HepG2 (cell line): ENCODE measurements around the gene GOLT1A. TPM values are rescaled to one million over a fixed set of nuclear protein-coding genes. Genes with fewer than 3 reads are reported as not detected.

Experiments used
- ZNF12 ChIP-seq: sonication (generic); formaldehyde crosslinking; IDR thresholded peaks from 2 replicates; pipeline ENCODE4 v1.5.0; 2020; ENCODE audit warnings: missing genetic modification reagents
- ZNF619 ChIP-seq: sonication (generic); formaldehyde crosslinking; IDR thresholded peaks from 2 replicates; pipeline ENCODE4 v1.4.0; 2020; ENCODE audit warnings: mild to moderate bottlenecking, missing genetic modification reagents
- ZNF773 ChIP-seq: sonication (generic); formaldehyde crosslinking; IDR thresholded peaks from 2 replicates; pipeline ENCODE4 v1.4.0; 2020; ENCODE audit warnings: missing genetic modification reagents, borderline replicate concordance
- polyA plus RNA-seq, 8 experiments: library from polyadenylated mRNA; depleted of rRNA in 3 of 8; stranded (reverse) in 7 of 8; unstranded in 1 of 8; fragments of >200 nt; fragmentation: Illumina TruSeq in 4 of 8; extraction: Trizol in 4 of 8; gene quantifications; 2 replicates each; pipeline versions ENCODE4 v1.2.1 to v1.2.3, GENCODE V29; 2011 to 2016; ENCODE audit warnings: low read depth in 4 of 8, missing spikeins in 1 of 8, mixed read lengths in 1 of 8; ENCODE audit not compliant: insufficient read depth in 1 of 8
- total RNA-seq, 5 experiments: library from RNA; depleted of rRNA; stranded (reverse); fragments of >200 nt; fragmentation: Illumina TruSeq; extraction: Trizol; gene quantifications; 2 replicates each; pipeline ENCODE4 v1.2.3, GENCODE V29; 2016; ENCODE audit warnings: low read depth in 1 of 5
- TF ChIP-seq, protein P1 (sequence below), 2 experiments: sonication (generic) in 1 of 2; formaldehyde crosslinking in 1 of 2; IDR thresholded peaks; 2 replicates each; pipeline versions ENCODE4 v1.4.0 to v1.6.1; 2016 to 2020; ENCODE audit warnings: borderline replicate concordance in 1 of 2, low read depth in 1 of 2, mild to moderate bottlenecking in 1 of 2, missing genetic modification reagents in 1 of 2
- TF ChIP-seq, protein P2 (sequence below): sonication (generic); formaldehyde crosslinking; IDR thresholded peaks from 2 replicates; pipeline ENCODE4 v1.4.0; 2020; ENCODE audit warnings: mild to moderate bottlenecking, missing genetic modification reagents, borderline replicate concordance
- TF ChIP-seq, protein P3 (sequence below): sonication (generic); formaldehyde crosslinking; IDR thresholded peaks from 2 replicates; pipeline ENCODE4 v1.5.1; 2020; ENCODE audit warnings: mild to moderate bottlenecking, missing genetic modification reagents, moderate library complexity
- TF ChIP-seq, protein P4 (sequence below): sonication (generic); formaldehyde crosslinking; IDR thresholded peaks from 2 replicates; pipeline ENCODE4 v1.8.0; 2022; ENCODE audit warnings: missing genetic modification reagents, mild to moderate bottlenecking, moderate library complexity, borderline replicate concordance
- TF ChIP-seq, protein P5 (sequence below): sonication (generic); formaldehyde crosslinking; IDR thresholded peaks from 2 replicates; pipeline ENCODE4 v1.8.0; 2022; ENCODE audit warnings: mild to moderate bottlenecking, missing genetic modification reagents; ENCODE audit not compliant: insufficient replicate concordance

Gene GOLT1A
- total and polyA plus RNA-seq, 2 of the 13 experiments (the other 11 are each of a cell fraction or from before 2014, with no cell fraction given), result 25.8 to 28.0 TPM

DNA sequence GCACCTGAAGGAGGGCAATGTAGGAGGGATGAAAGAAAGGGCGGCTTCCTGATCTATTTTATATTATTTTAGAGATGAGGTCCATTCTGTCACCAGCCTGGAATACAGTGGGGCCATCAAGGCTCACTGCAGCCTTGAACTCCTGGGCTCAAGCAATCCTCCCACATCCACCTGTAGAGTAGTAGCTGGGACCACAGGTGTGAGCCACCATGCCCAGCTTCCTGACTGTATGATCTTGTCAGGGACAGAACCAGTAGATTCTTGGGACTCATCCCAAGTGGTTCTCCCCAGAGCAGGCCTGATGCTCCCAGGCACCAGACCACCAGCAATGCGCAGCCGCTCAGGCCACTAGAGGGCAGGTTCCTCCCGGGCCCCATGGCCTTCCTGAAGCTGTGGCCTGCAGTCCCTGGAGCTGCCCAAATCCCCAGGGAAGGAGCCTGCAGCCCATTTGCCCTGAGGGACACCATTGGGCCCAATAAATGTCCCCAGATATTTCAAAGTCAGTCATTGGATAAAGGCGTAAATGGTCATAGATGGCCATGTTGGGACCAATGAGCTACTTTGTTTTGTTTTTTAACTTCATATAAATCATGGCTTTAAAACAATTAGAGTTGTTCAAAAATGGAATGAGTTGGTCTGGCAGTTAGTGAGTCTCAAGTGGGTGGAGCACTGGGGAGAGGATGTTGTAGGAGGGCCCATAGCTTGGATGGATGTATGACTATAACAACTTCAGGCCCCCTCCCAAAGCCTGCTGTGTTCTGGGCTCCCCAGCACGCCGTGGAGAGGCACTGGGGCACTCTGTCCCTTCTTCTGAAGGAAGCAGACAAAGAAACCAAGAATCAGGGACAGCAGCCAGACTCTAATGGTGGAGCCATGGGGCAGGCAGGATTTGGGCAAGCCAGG is 44.7 kb upstream of the GOLT1A start (continued):
- TF ChIP-seq, protein P1, sequence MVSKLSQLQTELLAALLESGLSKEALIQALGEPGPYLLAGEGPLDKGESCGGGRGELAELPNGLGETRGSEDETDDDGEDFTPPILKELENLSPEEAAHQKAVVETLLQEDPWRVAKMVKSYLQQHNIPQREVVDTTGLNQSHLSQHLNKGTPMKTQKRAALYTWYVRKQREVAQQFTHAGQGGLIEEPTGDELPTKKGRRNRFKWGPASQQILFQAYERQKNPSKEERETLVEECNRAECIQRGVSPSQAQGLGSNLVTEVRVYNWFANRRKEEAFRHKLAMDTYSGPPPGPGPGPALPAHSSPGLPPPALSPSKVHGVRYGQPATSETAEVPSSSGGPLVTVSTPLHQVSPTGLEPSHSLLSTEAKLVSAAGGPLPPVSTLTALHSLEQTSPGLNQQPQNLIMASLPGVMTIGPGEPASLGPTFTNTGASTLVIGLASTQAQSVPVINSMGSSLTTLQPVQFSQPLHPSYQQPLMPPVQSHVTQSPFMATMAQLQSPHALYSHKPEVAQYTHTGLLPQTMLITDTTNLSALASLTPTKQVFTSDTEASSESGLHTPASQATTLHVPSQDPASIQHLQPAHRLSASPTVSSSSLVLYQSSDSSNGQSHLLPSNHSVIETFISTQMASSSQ (IDR thresholded peaks at IDR 0.05; ENCODE audit: low read depth), result no peak
- TF ChIP-seq, protein P1 (CRISPR knock-in tag; IDR thresholded peaks at IDR 0.05; ENCODE audit: borderline replicate concordance), result peak; percentile 28; the same call in 1 of the 2 replicates
- TF ChIP-seq, protein P2, sequence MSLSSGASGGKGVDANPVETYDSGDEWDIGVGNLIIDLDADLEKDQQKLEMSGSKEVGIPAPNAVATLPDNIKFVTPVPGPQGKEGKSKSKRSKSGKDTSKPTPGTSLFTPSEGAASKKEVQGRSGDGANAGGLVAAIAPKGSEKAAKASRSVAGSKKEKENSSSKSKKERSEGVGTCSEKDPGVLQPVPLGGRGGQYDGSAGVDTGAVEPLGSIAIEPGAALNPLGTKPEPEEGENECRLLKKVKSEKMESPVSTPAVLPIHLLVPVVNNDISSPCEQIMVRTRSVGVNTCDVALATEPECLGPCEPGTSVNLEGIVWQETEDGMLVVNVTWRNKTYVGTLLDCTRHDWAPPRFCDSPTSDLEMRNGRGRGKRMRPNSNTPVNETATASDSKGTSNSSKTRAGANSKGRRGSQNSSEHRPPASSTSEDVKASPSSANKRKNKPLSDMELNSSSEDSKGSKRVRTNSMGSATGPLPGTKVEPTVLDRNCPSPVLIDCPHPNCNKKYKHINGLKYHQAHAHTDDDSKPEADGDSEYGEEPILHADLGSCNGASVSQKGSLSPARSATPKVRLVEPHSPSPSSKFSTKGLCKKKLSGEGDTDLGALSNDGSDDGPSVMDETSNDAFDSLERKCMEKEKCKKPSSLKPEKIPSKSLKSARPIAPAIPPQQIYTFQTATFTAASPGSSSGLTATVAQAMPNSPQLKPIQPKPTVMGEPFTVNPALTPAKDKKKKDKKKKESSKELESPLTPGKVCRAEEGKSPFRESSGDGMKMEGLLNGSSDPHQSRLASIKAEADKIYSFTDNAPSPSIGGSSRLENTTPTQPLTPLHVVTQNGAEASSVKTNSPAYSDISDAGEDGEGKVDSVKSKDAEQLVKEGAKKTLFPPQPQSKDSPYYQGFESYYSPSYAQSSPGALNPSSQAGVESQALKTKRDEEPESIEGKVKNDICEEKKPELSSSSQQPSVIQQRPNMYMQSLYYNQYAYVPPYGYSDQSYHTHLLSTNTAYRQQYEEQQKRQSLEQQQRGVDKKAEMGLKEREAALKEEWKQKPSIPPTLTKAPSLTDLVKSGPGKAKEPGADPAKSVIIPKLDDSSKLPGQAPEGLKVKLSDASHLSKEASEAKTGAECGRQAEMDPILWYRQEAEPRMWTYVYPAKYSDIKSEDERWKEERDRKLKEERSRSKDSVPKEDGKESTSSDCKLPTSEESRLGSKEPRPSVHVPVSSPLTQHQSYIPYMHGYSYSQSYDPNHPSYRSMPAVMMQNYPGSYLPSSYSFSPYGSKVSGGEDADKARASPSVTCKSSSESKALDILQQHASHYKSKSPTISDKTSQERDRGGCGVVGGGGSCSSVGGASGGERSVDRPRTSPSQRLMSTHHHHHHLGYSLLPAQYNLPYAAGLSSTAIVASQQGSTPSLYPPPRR, result no peak
- TF ChIP-seq, protein P3, sequence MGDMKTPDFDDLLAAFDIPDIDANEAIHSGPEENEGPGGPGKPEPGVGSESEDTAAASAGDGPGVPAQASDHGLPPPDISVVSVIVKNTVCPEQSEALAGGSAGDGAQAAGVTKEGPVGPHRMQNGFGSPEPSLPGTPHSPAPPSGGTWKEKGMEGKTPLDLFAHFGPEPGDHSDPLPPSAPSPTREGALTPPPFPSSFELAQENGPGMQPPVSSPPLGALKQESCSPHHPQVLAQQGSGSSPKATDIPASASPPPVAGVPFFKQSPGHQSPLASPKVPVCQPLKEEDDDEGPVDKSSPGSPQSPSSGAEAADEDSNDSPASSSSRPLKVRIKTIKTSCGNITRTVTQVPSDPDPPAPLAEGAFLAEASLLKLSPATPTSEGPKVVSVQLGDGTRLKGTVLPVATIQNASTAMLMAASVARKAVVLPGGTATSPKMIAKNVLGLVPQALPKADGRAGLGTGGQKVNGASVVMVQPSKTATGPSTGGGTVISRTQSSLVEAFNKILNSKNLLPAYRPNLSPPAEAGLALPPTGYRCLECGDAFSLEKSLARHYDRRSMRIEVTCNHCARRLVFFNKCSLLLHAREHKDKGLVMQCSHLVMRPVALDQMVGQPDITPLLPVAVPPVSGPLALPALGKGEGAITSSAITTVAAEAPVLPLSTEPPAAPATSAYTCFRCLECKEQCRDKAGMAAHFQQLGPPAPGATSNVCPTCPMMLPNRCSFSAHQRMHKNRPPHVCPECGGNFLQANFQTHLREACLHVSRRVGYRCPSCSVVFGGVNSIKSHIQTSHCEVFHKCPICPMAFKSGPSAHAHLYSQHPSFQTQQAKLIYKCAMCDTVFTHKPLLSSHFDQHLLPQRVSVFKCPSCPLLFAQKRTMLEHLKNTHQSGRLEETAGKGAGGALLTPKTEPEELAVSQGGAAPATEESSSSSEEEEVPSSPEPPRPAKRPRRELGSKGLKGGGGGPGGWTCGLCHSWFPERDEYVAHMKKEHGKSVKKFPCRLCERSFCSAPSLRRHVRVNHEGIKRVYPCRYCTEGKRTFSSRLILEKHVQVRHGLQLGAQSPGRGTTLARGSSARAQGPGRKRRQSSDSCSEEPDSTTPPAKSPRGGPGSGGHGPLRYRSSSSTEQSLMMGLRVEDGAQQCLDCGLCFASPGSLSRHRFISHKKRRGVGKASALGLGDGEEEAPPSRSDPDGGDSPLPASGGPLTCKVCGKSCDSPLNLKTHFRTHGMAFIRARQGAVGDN (CRISPR knock-in tag), result peak; percentile 56
- TF ChIP-seq, protein P4, sequence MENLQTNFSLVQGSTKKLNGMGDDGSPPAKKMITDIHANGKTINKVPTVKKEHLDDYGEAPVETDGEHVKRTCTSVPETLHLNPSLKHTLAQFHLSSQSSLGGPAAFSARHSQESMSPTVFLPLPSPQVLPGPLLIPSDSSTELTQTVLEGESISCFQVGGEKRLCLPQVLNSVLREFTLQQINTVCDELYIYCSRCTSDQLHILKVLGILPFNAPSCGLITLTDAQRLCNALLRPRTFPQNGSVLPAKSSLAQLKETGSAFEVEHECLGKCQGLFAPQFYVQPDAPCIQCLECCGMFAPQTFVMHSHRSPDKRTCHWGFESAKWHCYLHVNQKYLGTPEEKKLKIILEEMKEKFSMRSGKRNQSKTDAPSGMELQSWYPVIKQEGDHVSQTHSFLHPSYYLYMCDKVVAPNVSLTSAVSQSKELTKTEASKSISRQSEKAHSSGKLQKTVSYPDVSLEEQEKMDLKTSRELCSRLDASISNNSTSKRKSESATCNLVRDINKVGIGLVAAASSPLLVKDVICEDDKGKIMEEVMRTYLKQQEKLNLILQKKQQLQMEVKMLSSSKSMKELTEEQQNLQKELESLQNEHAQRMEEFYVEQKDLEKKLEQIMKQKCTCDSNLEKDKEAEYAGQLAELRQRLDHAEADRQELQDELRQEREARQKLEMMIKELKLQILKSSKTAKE, result no peak
- TF ChIP-seq ZNF12 (no peak), ZNF619 (no peak), ZNF773 (no peak)
- TF ChIP-seq, protein P5, sequence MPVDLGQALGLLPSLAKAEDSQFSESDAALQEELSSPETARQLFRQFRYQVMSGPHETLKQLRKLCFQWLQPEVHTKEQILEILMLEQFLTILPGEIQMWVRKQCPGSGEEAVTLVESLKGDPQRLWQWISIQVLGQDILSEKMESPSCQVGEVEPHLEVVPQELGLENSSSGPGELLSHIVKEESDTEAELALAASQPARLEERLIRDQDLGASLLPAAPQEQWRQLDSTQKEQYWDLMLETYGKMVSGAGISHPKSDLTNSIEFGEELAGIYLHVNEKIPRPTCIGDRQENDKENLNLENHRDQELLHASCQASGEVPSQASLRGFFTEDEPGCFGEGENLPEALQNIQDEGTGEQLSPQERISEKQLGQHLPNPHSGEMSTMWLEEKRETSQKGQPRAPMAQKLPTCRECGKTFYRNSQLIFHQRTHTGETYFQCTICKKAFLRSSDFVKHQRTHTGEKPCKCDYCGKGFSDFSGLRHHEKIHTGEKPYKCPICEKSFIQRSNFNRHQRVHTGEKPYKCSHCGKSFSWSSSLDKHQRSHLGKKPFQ (CRISPR knock-in tag), result no peak
